NT2/D1 (cell line): ENCODE data around the gene TAGLN2.

ENCODE experiments used
- DNase-seq: peaks from one replicate; pipeline ENCODE4 v3.0.0-alpha.2; 2011; ENCODE audit warnings: low read depth, low spot score
- H3K27me3 ChIP-seq: 2 replicates; pipeline ENCODE4 v1.6.0; 2011; ENCODE audit warnings: mild to moderate bottlenecking; ENCODE audit not compliant: insufficient read length, insufficient read depth
- H3K36me3 ChIP-seq: 2 replicates; pipeline ENCODE4 v1.6.1; 2011; ENCODE audit warnings: mild to moderate bottlenecking, low read length, mixed read lengths; ENCODE audit not compliant: insufficient read depth, insufficient read length
- H3K4me1 ChIP-seq: 2 replicates; pipeline ENCODE4 v1.5.1; 2011; ENCODE audit not compliant: insufficient read depth, insufficient read length
- H3K4me3 ChIP-seq: 2 replicates; pipeline ENCODE4 v1.5.1; 2011; ENCODE audit warnings: low read depth; ENCODE audit not compliant: insufficient read length
- H3K9ac ChIP-seq: 2 replicates; pipeline ENCODE4 v1.6.0; 2011; ENCODE audit warnings: low read depth; ENCODE audit not compliant: insufficient read length
- H3K9me3 ChIP-seq: 2 replicates; pipeline ENCODE4 v1.5.1; 2011; ENCODE audit warnings: mild to moderate bottlenecking, low read length; ENCODE audit not compliant: insufficient read depth
- SUZ12 ChIP-seq: IDR thresholded peaks from 2 replicates; pipeline ENCODE4 v1.6.1; 2011; ENCODE audit not compliant: insufficient read length, insufficient read depth; ENCODE audit errors: extremely low read depth
- YY1 ChIP-seq: IDR thresholded peaks from 2 replicates; pipeline ENCODE4 v1.6.1; 2011; ENCODE audit not compliant: insufficient read length, insufficient read depth
- ZNF274 ChIP-seq: IDR thresholded peaks from 2 replicates; pipeline ENCODE4 v1.6.1; 2011; ENCODE audit warnings: mild to moderate bottlenecking, low read depth, low read length

Gene TAGLN2

DNA sequence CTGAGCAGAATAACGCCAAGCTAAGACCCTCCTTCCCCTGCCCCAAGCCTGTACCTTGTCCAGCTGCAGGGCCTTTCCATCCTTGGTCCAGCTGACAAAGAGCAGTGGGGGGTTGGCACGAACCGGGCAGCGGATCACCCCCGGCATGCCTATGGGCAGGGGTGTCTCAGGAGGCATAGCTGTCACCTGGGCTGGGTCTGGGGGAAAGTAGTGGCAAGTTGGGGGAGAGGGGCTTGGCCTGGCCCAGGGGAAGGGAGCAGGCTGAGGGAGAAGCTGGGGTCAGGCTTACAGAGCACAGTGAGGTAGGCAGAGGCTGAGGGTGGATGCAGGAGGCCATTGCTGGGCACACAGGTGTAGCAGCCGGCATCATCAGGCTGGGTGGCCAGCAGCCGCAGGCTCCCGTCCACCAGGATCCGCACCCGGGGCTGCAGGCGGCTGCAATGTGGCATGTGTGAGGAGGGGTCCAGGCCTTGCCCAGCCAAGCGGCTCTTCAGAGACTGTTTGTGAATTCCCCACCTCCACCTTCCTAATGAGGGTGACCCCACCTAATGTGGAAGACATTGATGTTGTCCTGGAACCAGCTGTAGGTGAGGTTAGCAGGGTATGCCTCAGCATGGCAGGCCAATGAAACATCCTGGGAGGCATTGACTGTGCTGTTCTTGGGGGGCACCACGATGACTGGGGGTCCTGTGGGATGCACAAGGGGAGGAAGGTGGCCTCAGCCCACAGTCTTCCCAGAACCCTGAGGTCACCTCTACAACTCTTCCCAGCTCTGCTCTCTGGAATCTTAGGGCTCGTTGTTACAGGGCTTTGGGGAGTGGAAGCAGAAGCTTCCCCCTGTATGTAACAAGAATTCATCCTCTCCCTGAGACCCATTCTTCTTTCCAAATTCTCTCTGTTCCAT, 9.1 kb upstream of the TAGLN2 start:
- TF ChIP-seq SUZ12 (no peak), YY1 (no peak), ZNF274 (no peak)
- peaks cover 82% of the 10 kb centered on the region for H3K36me3 ChIP-seq
- H3K9ac ChIP-seq: no peak overlapping the region
- H3K9me3 ChIP-seq: no peaks in the 10 kb centered on the region
- DNase-seq: no peak
- H3K4me1 ChIP-seq: peaks cover 21% of the 10 kb centered on the region
- H3K4me3 ChIP-seq: no peak overlapping the region
- no peaks in the 10 kb centered on the region for H3K27me3 ChIP-seq

DNA sequence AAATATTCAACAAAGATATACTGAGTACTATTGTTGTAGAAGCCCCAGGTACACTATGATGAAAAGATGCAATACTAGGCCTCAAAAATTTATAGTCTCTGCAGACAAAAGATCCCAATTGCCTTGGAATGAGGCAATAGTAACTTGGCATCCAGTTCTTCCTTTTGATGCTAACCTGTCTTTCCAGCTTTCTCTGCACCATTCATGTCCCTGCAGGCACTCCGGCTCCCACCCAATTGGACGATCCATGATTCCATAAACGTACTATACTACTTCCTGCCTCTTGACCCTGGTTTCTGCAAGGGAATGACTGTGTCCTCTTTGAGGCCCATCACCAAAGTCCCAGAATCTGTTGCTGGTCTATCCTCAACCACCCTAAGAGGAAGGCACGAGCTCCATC, 8.0 kb upstream of the TAGLN2 start:
- H3K4me1 ChIP-seq: peaks cover 21% of the 10 kb centered on the region
- TF ChIP-seq SUZ12: no peak
- TF ChIP-seq YY1: no peak
- no peak overlapping the region for H3K4me3 ChIP-seq
- no peak for DNase-seq
- H3K36me3 ChIP-seq: peaks cover 82% of the 10 kb centered on the region
- no peak overlapping the region for H3K9ac ChIP-seq
- no peaks in the 10 kb centered on the region for H3K9me3 ChIP-seq
- no peaks in the 10 kb centered on the region for H3K27me3 ChIP-seq

DNA sequence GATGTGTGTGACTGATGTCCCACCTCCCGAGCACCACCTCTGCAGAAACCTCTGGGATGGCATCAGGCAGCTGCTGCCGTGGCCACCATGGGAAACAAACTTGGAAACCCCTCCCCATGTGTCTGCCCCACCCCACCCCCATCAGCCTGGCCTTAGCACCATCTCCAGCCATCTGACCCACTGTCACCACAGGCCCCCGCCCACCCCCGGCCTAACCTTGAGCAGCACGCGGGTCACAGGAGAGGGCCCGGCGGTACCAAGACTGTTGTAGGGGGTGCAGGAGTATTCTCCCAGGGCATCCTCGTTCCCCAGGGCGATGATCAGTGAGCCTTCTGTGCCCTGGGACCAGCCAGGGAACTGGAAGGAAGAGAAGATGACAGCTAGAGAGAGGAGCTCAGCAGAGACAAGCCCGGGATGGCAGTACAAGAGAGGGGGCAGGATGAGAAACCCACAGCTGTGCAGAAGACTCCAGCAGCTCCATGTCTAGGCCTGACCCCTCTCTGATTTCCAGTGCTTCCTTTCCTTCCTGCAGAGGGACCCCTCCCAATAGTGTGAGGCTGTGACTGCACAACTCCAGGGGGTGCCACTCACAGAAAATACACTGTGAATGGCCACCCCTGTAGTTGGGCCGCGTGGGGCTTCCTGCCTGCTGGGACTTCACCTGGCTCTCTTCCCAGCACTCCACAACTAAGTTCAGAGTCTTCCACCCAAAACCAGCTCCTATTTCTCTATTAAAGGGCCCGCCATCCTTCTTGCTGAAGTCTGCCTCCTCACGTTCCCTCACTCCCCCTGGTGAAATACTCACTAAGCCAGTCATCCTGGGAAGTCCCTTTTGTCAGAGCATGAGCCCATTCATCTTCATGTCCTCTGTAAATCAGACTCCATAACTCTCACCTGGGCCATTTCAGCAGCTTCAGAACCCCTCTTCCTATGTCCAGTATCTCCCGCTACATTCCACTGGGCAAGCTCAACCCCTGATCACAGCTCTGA, 7.3 kb upstream of the TAGLN2 start:
- Histone ChIP-seq H3K4me1 (peaks cover 17% of the 10 kb centered on the region), H3K27me3 (no peaks in the 10 kb centered on the region), H3K4me3 (no peak overlapping the region), H3K9me3 (no peaks in the 10 kb centered on the region), H3K36me3 (peaks cover 85% of the 10 kb centered on the region), H3K9ac (no peak overlapping the region)
- no peak for DNase-seq
- TF ChIP-seq SUZ12 (no peak), ZNF274 (no peak), YY1 (no peak)

DNA sequence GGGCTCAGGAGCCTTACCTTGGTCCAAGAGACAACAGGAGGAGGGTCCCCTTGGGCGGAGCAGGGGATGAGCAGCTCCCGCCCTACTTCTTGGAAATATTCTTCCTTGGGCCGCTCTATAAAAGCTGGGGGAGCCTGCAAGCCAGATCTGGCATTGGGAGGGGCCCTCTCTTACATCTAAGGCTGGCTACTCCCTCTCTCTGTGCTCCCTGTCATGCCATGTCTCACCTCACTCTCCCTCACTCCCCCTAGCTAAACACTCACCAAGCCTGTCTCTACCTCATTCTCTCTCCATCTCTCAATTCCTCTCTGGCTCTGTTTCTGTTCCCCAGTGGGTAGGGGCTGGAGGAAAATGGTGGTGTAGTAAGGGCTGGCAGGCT, 6.5 kb upstream of the TAGLN2 start:
- H3K9ac ChIP-seq: no peak overlapping the region
- peaks cover 10% of the 10 kb centered on the region for H3K4me1 ChIP-seq
- no peaks in the 10 kb centered on the region for H3K9me3 ChIP-seq
- no peak overlapping the region for H3K4me3 ChIP-seq
- H3K27me3 ChIP-seq: no peaks in the 10 kb centered on the region
- no peak for DNase-seq
- peaks cover 91% of the 10 kb centered on the region for H3K36me3 ChIP-seq
- TF ChIP-seq YY1: no peak
- no peak for TF ChIP-seq ZNF274
- no peak for TF ChIP-seq SUZ12

GRCh38 chr1:159931101-159931794, 5.9 kb upstream of the TAGLN2 start:
- Histone ChIP-seq H3K4me1 (peaks cover 5% of the 10 kb centered on the region), H3K4me3 (no peak overlapping the region), H3K27me3 (no peaks in the 10 kb centered on the region), H3K9me3 (no peaks in the 10 kb centered on the region), H3K9ac (no peak overlapping the region), H3K36me3 (peaks cover 96% of the 10 kb centered on the region)
- TF ChIP-seq YY1 (no peak), ZNF274 (no peak), SUZ12 (no peak)
- no peak for DNase-seq

- TF ChIP-seq YY1 (no peak), ZNF274 (no peak), SUZ12 (no peak)
- no peaks in the 10 kb centered on the region for H3K27me3 ChIP-seq
- H3K4me1 ChIP-seq: peaks cover 4% of the 10 kb centered on the region
- no peak overlapping the region for H3K4me3 ChIP-seq
- H3K36me3 ChIP-seq: peaks cover 92% of the 10 kb centered on the region
- DNase-seq: no peak
- no peak overlapping the region for H3K9ac ChIP-seq
- H3K9me3 ChIP-seq: no peaks in the 10 kb centered on the region
Observed at GRCh38 chr1:159930634-159931033, 5.3 kb upstream of the TAGLN2 start.
